Measurements from ENCODE around the gene CCDC148. TPM values are rescaled to one million over a fixed set of nuclear protein-coding genes. Genes with fewer than 3 reads are reported as not detected.
A peak's percentile ranks its signal among the peaks of the same experiment; 100 is the strongest.

Gene CCDC148
- total RNA-seq, 4 donors from 2014 or later, result 0.78 to 1.6 (median 1.1) TPM

GRCh38 chr2:158488442-158489216 lies 32.1 kb upstream of the CCDC148 start:
- Histone ChIP-seq H3K36me3 (no peaks in the 10 kb centered on the region), H3K4me3 (no peak overlapping the region), H3K27me3 (no peaks in the 10 kb centered on the region), H3K4me1 (peaks cover 17 to 75% (median 26%) of the 10 kb centered on the region in 3 donors), H3K9me3 (no peaks in the 10 kb centered on the region), H3K27ac (peak overlapping the region in 3 of 4 donors; percentile 49 to 53 (median 52))
- TF ChIP-seq CTCF (IDR thresholded peaks at IDR 0.05), result no peak
- no peak for TF ChIP-seq EP300 (IDR thresholded peaks at IDR 0.05)
- TF ChIP-seq POLR2A (IDR thresholded peaks at IDR 0.05), result no peak
- no peak for TF ChIP-seq POLR2AphosphoS5 (IDR thresholded peaks at IDR 0.05)
- WGBS, 2 donors (ENCODE audit: low coverage in 1 of 2), result 80% methylated on average over 2 of the region's 2 CpGs; no CpG with 5 or more reads in 1 of the 2 donors
- no peak for ATAC-seq

DNA sequence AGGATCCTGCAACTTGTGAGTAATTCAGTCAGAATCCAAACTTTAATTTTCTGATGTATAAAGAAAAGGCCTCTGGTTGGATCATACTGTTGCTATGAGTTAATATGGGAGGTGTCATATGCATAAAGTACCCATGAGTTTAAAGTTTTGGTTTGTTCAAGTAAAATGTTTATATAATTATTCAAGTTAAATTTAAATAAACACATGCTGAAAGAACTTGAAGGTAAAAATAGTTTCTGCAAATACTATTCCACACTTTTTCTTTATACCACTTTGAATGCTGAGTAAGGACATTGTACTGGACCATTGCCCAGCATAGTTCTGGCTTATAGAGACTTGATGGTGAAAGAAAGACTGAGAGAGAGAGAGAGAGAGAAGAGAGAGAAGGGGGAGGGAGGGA lies 30.9 kb upstream of the CCDC148 start:
- no peaks in the 10 kb centered on the region for H3K36me3 ChIP-seq
- peaks cover 17 to 63% (median 21%) of the 10 kb centered on the region in 3 donors for H3K4me1 ChIP-seq
- H3K4me3 ChIP-seq, result no peak overlapping the region
- H3K27me3 ChIP-seq, result no peaks in the 10 kb centered on the region
- ATAC-seq, result no peak
- TF ChIP-seq CTCF (IDR thresholded peaks at IDR 0.05), result no peak
- no peak for TF ChIP-seq POLR2AphosphoS5 (IDR thresholded peaks at IDR 0.05)
- TF ChIP-seq POLR2A (IDR thresholded peaks at IDR 0.05), result no peak
- TF ChIP-seq EP300 (IDR thresholded peaks at IDR 0.05), result no peak
- H3K27ac ChIP-seq, result peak overlapping the region in 3 of 4 donors; percentile 49 to 53 (median 52)
- H3K9me3 ChIP-seq, result no peaks in the 10 kb centered on the region

- H3K4me3 ChIP-seq, result no peak overlapping the region
- peaks cover 17 to 59% (median 21%) of the 10 kb centered on the region in 3 donors for H3K4me1 ChIP-seq
- WGBS, 2 donors (ENCODE audit: low coverage in 1 of 2), result 23 to 30% methylated on average over 5 of the region's 5 CpGs
- H3K36me3 ChIP-seq, result no peaks in the 10 kb centered on the region
- H3K27ac ChIP-seq, result peak overlapping the region in 3 of 4 donors; percentile 49 to 55 (median 52)
- ATAC-seq, result no peak
- H3K27me3 ChIP-seq, result no peaks in the 10 kb centered on the region
- TF ChIP-seq CTCF (IDR thresholded peaks at IDR 0.05) (no peak), EP300 (IDR thresholded peaks at IDR 0.05) (no peak), POLR2AphosphoS5 (IDR thresholded peaks at IDR 0.05) (no peak), POLR2A (IDR thresholded peaks at IDR 0.05) (no peak)
- H3K9me3 ChIP-seq, result no peaks in the 10 kb centered on the region
Observed at GRCh38 chr2:158486970-158487325, 30.4 kb upstream of the CCDC148 start.

DNA sequence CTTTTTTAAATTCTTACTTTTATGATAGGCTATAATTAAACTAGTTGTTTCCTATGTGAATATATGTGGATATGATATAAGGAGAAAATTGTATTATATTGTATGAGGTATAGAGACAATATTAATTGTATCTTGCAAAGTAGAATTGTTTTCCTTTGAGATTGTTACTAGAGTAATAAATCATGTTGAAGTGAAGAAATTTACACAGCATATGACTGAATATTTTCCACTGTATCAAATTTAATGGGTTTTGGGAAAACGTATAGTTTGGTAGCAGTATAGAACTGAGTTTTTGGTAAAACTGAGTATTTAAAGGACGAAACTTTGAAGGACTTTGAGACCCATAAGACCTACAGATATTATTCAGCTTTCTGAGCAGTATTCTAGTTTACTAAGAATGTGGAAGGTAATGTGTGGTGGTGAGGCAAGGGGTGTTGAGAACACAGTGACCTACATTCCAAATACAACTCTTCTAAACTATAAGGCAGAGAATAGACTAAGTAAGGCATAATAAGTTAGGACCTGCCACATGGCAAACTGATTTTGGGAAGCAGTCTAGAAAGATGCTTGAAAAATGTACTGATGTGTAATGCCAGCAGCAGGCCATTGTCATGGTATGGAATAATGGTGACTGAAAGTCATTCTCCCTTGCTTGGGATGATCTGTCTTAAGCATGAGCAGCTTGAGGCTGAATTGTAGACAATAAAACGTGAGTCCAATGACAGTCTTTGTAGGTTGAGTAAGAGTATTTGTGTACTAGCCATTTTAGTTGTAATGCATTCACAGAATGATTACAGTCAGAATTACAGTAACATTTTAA lies 29.8 kb upstream of the CCDC148 start:
- H3K4me1 ChIP-seq, result peaks cover 17 to 55% (median 21%) of the 10 kb centered on the region in 3 donors
- TF ChIP-seq POLR2AphosphoS5 (IDR thresholded peaks at IDR 0.05) (no peak), POLR2A (IDR thresholded peaks at IDR 0.05) (no peak), EP300 (IDR thresholded peaks at IDR 0.05) (no peak), CTCF (IDR thresholded peaks at IDR 0.05) (no peak)
- no peaks in the 10 kb centered on the region for H3K27me3 ChIP-seq
- no peak overlapping the region for H3K4me3 ChIP-seq
- WGBS, 2 donors (ENCODE audit: low coverage in 1 of 2), result 41 to 64% methylated on average over 3 of the region's 3 CpGs
- no peaks in the 10 kb centered on the region for H3K36me3 ChIP-seq
- peak overlapping the region in 3 of 4 donors; percentile 49 to 55 (median 52) for H3K27ac ChIP-seq
- no peak for ATAC-seq
- H3K9me3 ChIP-seq, result no peaks in the 10 kb centered on the region
